Measurements from ENCODE around the gene PI4K2B.
"Not testable (repeated sequence)": the region's sequence is repeated elsewhere in the genome, so short reads cannot be mapped to it uniquely, and the experiment has no call there.

Gene PI4K2B

GRCh38 chr4:25234390-25235370 lies 847 bp downstream of the PI4K2B start:
- TF ChIP-seq GATA1 (IDR thresholded peaks at IDR 0.05; ENCODE audit: low read depth, low read length) (no peak), POLR2A (IDR thresholded peaks at IDR 0.05; ENCODE audit: low read length) (no peak)
- DNase-seq, result peak; percentile 88 to 89

GRCh38 chr4:25235401-25235800 lies 1.6 kb downstream of the PI4K2B start:
- no peak for TF ChIP-seq POLR2A (IDR thresholded peaks at IDR 0.05; ENCODE audit: low read length)
- no peak for TF ChIP-seq GATA1 (IDR thresholded peaks at IDR 0.05; ENCODE audit: low read depth, low read length)
- DNase-seq, result peak in 1 of 2 experiments; percentile 42

GRCh38 chr4:25236030-25236429 lies 2.2 kb downstream of the PI4K2B start:
- DNase-seq, result not testable (repeated sequence)

DNA sequence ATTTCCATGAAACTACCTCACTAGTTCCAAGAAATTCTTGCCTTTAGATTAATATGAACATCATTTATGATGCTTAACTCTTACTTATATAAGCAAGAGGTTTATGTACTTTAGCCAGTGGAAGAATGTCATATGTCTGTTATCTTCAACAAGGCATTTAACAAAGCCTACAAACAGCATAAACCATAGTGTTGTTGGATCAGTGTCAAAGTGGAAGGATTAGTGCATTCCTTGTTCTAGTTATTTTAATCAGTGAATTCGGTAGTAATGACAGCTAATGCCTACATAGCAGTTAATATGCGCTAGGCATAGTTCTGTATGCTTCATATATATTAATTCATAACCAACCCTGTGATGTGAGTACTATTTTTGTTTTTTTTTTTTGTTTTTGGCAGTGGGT lies 3.1 kb downstream of the PI4K2B start:
- TF ChIP-seq POLR2A (IDR thresholded peaks at IDR 0.05; ENCODE audit: low read length), result peak; percentile 19
- no peak for TF ChIP-seq GATA1 (IDR thresholded peaks at IDR 0.05; ENCODE audit: low read depth, low read length)
- DNase-seq, result no peak

GRCh38 chr4:25238052-25238451 lies 4.2 kb downstream of the PI4K2B start:
- no peak for DNase-seq

GRCh38 chr4:25239528-25239927 lies 5.7 kb downstream of the PI4K2B start:
- peak in 1 of 2 experiments; percentile 16 for DNase-seq

More at GRCh38 chr4:25238052-25238451, 4.2 kb downstream of the PI4K2B start:
- TF ChIP-seq POLR2A (IDR thresholded peaks at IDR 0.05; ENCODE audit: low read length) (no peak), GATA1 (IDR thresholded peaks at IDR 0.05; ENCODE audit: low read depth, low read length) (no peak)

DNA sequence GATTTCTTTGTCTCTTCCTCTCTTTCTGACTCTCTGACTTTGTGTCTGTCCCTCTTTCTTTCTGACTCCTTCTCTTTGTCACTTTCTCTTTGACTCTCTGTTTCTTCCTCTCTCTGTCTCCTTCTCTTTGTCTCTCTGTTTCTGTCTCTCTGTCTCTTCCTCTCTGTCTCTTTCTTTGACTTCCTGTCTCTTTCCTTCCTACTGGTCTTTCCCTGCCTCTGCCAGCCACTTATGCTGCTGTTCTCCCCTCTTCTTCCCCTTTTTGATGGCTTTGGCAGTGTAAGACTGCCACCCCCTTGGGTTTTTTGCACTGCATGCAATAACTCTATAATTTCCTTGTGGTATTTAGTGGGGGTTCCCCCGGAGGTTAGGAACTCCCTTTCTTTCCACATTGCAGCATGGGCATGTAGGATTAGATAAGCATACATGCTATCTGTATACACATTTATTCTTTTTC lies 6.9 kb downstream of the PI4K2B start:
- peak; percentile 42 to 71 for DNase-seq

DNA sequence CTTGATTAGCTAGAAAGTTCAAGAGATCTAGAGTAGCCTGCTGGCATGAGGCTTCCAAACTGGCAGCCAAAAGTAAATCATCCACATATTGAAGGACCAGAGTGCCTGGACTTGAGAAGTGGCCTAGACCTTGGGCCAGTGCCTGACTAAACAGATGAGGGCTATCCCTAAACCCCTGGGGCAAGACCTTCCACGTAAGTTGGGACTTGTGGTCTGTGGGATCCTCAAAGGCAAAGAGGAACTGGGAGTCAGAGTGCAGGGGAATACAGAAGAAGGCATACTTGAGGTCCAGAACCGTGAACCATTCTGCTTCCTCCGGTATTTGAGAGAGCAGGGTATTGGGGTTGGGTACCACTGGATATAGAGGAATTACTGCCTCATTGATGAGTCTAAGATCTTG lies 8.4 kb downstream of the PI4K2B start:
- not testable (repeated sequence) for DNase-seq

DNA sequence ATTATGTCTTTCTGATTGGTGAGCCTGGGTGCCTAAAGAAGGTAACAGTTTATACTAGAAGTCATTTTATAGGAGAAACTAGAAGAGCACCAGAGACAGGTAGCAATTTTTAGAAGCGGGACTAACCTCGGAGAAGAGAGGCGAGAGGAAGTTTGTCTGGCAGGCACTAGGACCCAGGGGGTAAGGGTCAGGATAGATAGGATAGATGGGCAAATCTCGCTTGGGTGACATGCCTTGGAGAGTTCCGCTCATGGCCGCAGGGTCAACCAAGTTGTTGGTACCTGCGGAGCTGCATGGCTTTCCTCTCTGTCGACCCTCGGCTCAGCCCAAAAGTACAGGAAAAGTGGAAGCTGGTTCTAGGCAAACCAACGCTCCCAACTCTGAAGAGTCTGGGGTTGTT lies 11.3 kb downstream of the PI4K2B start:
- DNase-seq, result no peak
- TF ChIP-seq POLR2A (IDR thresholded peaks at IDR 0.05; ENCODE audit: low read length), result no peak
- TF ChIP-seq GATA1 (IDR thresholded peaks at IDR 0.05; ENCODE audit: low read depth, low read length), result no peak

GRCh38 chr4:25246680-25247611 lies 13.1 kb downstream of the PI4K2B start:
- TF ChIP-seq GATA1 (IDR thresholded peaks at IDR 0.05; ENCODE audit: low read depth, low read length), result no peak
- no peak for TF ChIP-seq POLR2A (IDR thresholded peaks at IDR 0.05; ENCODE audit: low read length)
- peak in 1 of 2 experiments; percentile 4 for DNase-seq

DNA sequence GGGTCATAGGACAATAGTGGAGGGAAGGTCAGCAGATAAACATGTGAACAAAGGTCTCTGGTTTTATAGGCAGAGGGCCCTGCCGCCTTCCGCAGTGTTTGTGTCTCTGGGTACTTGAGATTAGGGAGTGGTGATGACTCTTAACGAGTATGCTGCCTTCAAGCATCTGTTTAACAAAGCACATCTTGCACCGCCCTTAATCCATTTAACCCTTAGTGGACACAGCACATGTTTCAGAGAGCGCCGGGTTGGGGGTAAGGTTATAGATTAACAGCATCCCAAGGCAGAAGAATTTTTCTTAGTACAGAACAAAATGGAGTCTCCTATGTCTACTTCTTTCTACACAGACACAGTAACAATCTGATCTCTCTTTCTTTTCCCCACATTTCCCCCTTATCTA lies 15.0 kb downstream of the PI4K2B start:
- DNase-seq, result peak; percentile 4 to 63

DNA sequence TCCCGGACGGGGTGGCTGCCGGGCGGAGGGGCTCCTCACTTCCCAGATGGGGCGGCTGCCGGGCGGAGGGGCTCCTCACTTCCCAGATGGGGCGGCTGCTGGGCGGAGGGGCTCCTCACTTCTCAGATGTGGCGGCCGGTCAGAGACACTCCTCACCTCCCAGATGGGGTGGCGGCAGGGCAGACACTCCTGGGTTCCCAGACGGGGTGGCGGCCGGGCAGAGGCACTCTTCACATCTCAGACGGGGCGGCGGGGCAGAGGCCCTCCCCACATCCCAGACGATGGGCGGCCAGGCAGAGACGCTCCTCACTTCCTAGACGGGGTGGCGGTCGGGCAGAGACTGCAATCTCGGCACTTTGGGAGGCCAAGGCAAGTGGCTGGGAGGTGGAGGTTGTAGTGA lies 15.7 kb downstream of the PI4K2B start:
- not testable (repeated sequence) for DNase-seq

- TF ChIP-seq POLR2A (IDR thresholded peaks at IDR 0.05; ENCODE audit: low read length), result no peak
- TF ChIP-seq GATA1 (IDR thresholded peaks at IDR 0.05; ENCODE audit: low read depth, low read length), result no peak
- no peak for DNase-seq
Observed at GRCh38 chr4:25252230-25253070, 18.6 kb downstream of the PI4K2B start.

GRCh38 chr4:25253071-25253445 lies 19.2 kb downstream of the PI4K2B start:
- no peak for DNase-seq
- no peak for TF ChIP-seq GATA1 (IDR thresholded peaks at IDR 0.05; ENCODE audit: low read depth, low read length)
- no peak for TF ChIP-seq POLR2A (IDR thresholded peaks at IDR 0.05; ENCODE audit: low read length)

DNA sequence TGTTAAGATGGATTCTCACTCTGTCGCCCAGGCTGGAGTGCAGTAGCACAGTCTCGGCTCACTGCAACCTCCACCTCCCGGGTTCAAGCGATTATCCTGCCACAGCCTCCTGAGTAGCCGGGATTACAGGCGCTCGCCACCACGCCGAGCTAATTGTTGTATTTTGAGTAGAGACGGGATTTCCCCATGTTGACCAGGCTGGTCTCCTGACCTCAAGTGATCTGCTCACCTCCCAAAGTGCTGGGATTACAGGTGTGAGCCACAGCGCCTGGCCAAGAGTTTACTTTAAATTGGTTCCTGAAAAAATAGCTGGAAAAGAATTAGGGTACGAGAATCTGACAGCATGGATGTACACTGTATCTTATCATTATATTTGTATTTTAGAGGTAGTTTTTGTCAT lies 20.0 kb downstream of the PI4K2B start:
- DNase-seq, result not testable (repeated sequence)

Measured in erythroblast (primary cell).